K562 (cell line): ENCODE measurements around the gene SPIB. TPM values are rescaled to one million over a fixed set of nuclear protein-coding genes. Genes with fewer than 3 reads are reported as not detected.

Experiments used
- BMI1 ChIP-seq: fragments of 150-350 bp; IDR thresholded peaks from 2 replicates; pipeline ENCODE4 v1.6.1; 2014; ENCODE audit warnings: low read length
- COPS2 ChIP-seq: fragments of 450-650 bp; conservative IDR thresholded peaks from 2 replicates; pipeline ENCODE4 v1.6.1; 2016; ENCODE audit warnings: mild to moderate bottlenecking, moderate library complexity
- HCFC1 ChIP-seq: IDR thresholded peaks from 2 replicates; pipeline ENCODE4 v1.6.1; 2012; ENCODE audit warnings: low read depth, low read length, improper control_type of control experiment
- KDM1A ChIP-seq, 2 experiments: fragments of 450-650 bp; IDR thresholded peaks; 2 replicates each; pipeline ENCODE4 v1.6.1; 2016; ENCODE audit warnings: mild to moderate bottlenecking in 2 of 2
- L3MBTL2 ChIP-seq: fragments of 450-650 bp; IDR thresholded peaks from 2 replicates; pipeline ENCODE4 v1.6.1; 2016; ENCODE audit warnings: mild to moderate bottlenecking, moderate library complexity
- MAZ ChIP-seq, 2 experiments: fragments of 450-650 bp in 1 of 2; sonication (generic) in 1 of 2; formaldehyde crosslinking; IDR thresholded peaks in 1 of 2; conservative IDR thresholded peaks in 1 of 2; 2 replicates each; pipeline versions ENCODE4 v1.4.0 to v1.5.0; 2020; ENCODE audit warnings: mild to moderate bottlenecking in 1 of 2, missing genetic modification reagents in 1 of 2
- MYBL2 ChIP-seq, 2 experiments: fragments of 450-650 bp in 1 of 2; sonication (generic) in 1 of 2; formaldehyde crosslinking in 1 of 2; IDR thresholded peaks; 2 replicates each; pipeline versions ENCODE4 v1.6.1 to v1.8.1; 2017 to 2022; ENCODE audit warnings: borderline replicate concordance in 1 of 2, inconsistent platforms in 1 of 2, low read depth in 1 of 2, mild to moderate bottlenecking in 1 of 2, missing genetic modification reagents in 1 of 2, moderate library complexity in 1 of 2
- RAD21 ChIP-seq, 2 experiments: fragments of 250-450 bp in 1 of 2; fragments of 450-650 bp in 1 of 2; sonication (Bioruptor Pico) in 1 of 2; formaldehyde crosslinking in 1 of 2; IDR thresholded peaks in 1 of 2; conservative IDR thresholded peaks in 1 of 2; 2 replicates each; pipeline versions ENCODE4 v1.4.0 to v1.8.0; 2020 to 2022; ENCODE audit warnings: mild to moderate bottlenecking in 2 of 2, moderate library complexity in 1 of 2
- RCOR1 ChIP-seq, 2 experiments: IDR thresholded peaks; 2 replicates each; pipeline ENCODE4 v1.6.1; 2012; ENCODE audit warnings: low read depth in 2 of 2, low read length in 2 of 2, borderline replicate concordance in 1 of 2, improper control_type of control experiment in 1 of 2
- SUPT5H ChIP-seq: fragments of 450-650 bp; IDR thresholded peaks from 2 replicates; pipeline ENCODE4 v1.6.1; 2016
- TCFL5 ChIP-seq: fragments of 250-450 bp; sonication (Bioruptor Pico); conservative IDR thresholded peaks from 2 replicates; pipeline ENCODE4 v1.6.1; 2021; ENCODE audit warnings: mild to moderate bottlenecking, moderate library complexity, matching md5 sums
- U2AF2 ChIP-seq: fragments of 200-400 bp; formaldehyde crosslinking; optimal IDR thresholded peaks from 2 replicates; pipeline ENCODE3; 2017; ENCODE audit warnings: low read depth, mild to moderate bottlenecking, low read length
- ZNF507 ChIP-seq: conservative IDR thresholded peaks from 2 replicates; pipeline ENCODE4 v1.6.1; 2017; ENCODE audit warnings: missing genetic modification characterization, missing compliant biosample characterization
- polyA plus RNA-seq, 8 experiments: library from polyadenylated mRNA; depleted of rRNA in 4 of 8; stranded (reverse) in 5 of 8; unstranded in 3 of 8; fragments of >200 nt; fragmentation: Nextera tagmentation in 2 of 8; fragmentation: Illumina TruSeq in 1 of 8; extraction: Ambion mirVana in 2 of 8; extraction: Trizol in 1 of 8; gene quantifications; 2 replicates each; pipeline versions ENCODE4 v1.2.1 to v1.2.3, GENCODE V29; 2011 to 2014; ENCODE audit warnings: inconsistent platforms in 1 of 8, missing spikeins in 1 of 8
- total RNA-seq, 7 experiments: library from RNA; depleted of rRNA in 6 of 7; stranded (reverse); fragments of >200 nt in 6 of 7; fragmentation: Illumina TruSeq in 2 of 7; extraction: Trizol in 2 of 7; gene quantifications; 2 replicates each; pipeline versions ENCODE4 v1.2.1 to v1.2.3, GENCODE V29; 2011 to 2021; ENCODE audit warnings: low replicate concordance in 1 of 7
- TF ChIP-seq, protein P1 (sequence below): fragments of 450-650 bp; IDR thresholded peaks from 2 replicates; pipeline ENCODE4 v1.6.1; 2018; ENCODE audit not compliant: partially characterized antibody
- TF ChIP-seq, protein P2 (sequence below): IDR thresholded peaks from 3 replicates; pipeline ENCODE4 v1.6.1; 2011; ENCODE audit warnings: borderline replicate concordance, mild to moderate bottlenecking; ENCODE audit not compliant: insufficient read length, insufficient read depth
- TF ChIP-seq, protein P3 (sequence below): fragments of 450-650 bp; IDR thresholded peaks from 2 replicates; pipeline ENCODE4 v1.6.1; 2014; ENCODE audit warnings: low read depth, mild to moderate bottlenecking, moderate library complexity, borderline replicate concordance
- TF ChIP-seq, protein P4 (sequence below): IDR thresholded peaks from 2 replicates; pipeline ENCODE4 v1.6.1; 2011; ENCODE audit warnings: borderline replicate concordance, low read depth, mild to moderate bottlenecking, moderate library complexity, low read length; ENCODE audit not compliant: insufficient read depth, poor library complexity, severe bottlenecking

The SPIB gene
- total and polyA plus RNA-seq, 9 of the 15 experiments (the other 6 are each of a cell fraction or from before 2014, with no cell fraction given): 0.06 to 1.0 (median 0.43) TPM; not detected in 1

DNA sequence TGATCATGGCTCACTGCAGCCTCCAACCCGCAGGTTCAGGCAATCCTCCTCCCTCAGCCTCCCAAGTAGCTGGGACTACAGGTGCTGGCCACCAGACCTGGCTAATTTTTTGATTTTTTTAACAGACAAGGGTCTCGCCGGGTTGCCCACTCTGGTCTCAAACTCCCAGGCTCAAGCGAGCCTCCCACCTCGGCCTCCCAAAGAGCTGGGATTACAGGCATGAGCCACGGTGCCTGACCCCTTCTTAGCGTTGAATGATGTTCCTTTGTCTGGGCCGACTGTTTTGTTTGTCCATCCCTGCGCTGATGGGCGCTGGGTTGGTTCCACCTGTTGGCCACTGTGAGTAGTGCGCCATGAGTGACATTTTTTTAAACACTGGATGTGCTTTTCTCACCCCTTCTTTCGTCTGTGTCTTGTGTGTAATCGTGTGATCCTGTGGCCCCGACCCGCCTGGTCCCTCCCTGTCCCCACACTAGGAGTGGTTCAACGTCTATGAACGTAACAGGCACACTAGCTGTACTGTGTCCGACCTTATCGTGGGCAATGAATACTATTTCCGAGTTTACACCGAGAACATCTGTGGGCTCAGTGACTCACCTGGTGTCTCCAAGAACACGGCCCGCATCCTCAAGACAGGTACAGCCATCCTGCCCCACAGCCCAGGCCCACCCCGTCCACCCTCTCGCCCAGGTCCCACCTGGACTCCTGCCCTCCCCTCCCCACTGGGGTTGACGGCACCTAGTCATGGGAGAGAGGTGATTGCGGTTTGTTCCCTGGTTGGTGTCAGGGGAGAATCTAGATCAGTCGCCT lies 42.5 kb downstream of the SPIB start (continued):
- TF ChIP-seq, protein P1, sequence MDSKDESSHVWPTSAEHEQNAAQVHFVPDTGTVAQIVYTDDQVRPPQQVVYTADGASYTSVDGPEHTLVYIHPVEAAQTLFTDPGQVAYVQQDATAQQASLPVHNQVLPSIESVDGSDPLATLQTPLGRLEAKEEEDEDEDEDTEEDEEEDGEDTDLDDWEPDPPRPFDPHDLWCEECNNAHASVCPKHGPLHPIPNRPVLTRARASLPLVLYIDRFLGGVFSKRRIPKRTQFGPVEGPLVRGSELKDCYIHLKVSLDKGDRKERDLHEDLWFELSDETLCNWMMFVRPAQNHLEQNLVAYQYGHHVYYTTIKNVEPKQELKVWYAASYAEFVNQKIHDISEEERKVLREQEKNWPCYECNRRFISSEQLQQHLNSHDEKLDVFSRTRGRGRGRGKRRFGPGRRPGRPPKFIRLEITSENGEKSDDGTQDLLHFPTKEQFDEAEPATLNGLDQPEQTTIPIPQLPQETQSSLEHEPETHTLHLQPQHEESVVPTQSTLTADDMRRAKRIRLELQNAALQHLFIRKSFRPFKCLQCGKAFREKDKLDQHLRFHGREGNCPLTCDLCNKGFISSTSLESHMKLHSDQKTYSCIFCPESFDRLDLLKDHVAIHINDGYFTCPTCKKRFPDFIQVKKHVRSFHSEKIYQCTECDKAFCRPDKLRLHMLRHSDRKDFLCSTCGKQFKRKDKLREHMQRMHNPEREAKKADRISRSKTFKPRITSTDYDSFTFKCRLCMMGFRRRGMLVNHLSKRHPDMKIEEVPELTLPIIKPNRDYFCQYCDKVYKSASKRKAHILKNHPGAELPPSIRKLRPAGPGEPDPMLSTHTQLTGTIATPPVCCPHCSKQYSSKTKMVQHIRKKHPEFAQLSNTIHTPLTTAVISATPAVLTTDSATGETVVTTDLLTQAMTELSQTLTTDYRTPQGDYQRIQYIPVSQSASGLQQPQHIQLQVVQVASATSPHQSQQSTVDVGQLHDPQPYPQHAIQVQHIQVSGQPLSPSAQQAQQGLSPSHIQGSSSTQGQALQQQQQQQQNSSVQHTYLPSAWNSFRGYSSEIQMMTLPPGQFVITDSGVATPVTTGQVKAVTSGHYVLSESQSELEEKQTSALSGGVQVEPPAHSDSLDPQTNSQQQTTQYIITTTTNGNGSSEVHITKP: no peak
- TF ChIP-seq SUPT5H: no peak
- TF ChIP-seq U2AF2: no peak
- no peak for TF ChIP-seq MYBL2 (IDR thresholded peaks at IDR 0.05; ENCODE audit: low read depth)
- TF ChIP-seq MYBL2 (CRISPR knock-in tag; IDR thresholded peaks at IDR 0.05; ENCODE audit: borderline replicate concordance): no peak
- no peak for TF ChIP-seq KDM1A (IDR thresholded peaks at IDR 0.05)
- TF ChIP-seq HCFC1: no peak
- TF ChIP-seq, protein P2, sequence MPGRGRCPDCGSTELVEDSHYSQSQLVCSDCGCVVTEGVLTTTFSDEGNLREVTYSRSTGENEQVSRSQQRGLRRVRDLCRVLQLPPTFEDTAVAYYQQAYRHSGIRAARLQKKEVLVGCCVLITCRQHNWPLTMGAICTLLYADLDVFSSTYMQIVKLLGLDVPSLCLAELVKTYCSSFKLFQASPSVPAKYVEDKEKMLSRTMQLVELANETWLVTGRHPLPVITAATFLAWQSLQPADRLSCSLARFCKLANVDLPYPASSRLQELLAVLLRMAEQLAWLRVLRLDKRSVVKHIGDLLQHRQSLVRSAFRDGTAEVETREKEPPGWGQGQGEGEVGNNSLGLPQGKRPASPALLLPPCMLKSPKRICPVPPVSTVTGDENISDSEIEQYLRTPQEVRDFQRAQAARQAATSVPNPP: no peak
- TF ChIP-seq BMI1: no peak
- peak in 1 of 2 experiments; percentile 70; a peak in 1 of 4 replicates for TF ChIP-seq RCOR1 (IDR thresholded peaks at IDR 0.05; ENCODE audit: borderline replicate concordance in 1 of 2, low read depth in 2 of 2, low read length in 2 of 2)
- no peak for TF ChIP-seq ZNF507
- peak; percentile 74 to 91 for TF ChIP-seq RAD21 (CRISPR knock-in tag; conservative IDR thresholded peaks at IDR 0.05 in 1 of 2, IDR thresholded peaks at IDR 0.05 in 1 of 2)
- TF ChIP-seq MAZ (CRISPR knock-in tag; conservative IDR thresholded peaks at IDR 0.05 in 1 of 2, IDR thresholded peaks at IDR 0.05 in 1 of 2): 0 out of 4 replicates have a peak, but pooled peaks of 1 of the 2 experiments have one; percentile 13
- no peak for TF ChIP-seq L3MBTL2
- TF ChIP-seq COPS2: no peak
- no peak for TF ChIP-seq TCFL5 (CRISPR knock-in tag)
- TF ChIP-seq, protein P3, sequence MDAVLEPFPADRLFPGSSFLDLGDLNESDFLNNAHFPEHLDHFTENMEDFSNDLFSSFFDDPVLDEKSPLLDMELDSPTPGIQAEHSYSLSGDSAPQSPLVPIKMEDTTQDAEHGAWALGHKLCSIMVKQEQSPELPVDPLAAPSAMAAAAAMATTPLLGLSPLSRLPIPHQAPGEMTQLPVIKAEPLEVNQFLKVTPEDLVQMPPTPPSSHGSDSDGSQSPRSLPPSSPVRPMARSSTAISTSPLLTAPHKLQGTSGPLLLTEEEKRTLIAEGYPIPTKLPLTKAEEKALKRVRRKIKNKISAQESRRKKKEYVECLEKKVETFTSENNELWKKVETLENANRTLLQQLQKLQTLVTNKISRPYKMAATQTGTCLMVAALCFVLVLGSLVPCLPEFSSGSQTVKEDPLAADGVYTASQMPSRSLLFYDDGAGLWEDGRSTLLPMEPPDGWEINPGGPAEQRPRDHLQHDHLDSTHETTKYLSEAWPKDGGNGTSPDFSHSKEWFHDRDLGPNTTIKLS: no peak
- TF ChIP-seq, protein P4, sequence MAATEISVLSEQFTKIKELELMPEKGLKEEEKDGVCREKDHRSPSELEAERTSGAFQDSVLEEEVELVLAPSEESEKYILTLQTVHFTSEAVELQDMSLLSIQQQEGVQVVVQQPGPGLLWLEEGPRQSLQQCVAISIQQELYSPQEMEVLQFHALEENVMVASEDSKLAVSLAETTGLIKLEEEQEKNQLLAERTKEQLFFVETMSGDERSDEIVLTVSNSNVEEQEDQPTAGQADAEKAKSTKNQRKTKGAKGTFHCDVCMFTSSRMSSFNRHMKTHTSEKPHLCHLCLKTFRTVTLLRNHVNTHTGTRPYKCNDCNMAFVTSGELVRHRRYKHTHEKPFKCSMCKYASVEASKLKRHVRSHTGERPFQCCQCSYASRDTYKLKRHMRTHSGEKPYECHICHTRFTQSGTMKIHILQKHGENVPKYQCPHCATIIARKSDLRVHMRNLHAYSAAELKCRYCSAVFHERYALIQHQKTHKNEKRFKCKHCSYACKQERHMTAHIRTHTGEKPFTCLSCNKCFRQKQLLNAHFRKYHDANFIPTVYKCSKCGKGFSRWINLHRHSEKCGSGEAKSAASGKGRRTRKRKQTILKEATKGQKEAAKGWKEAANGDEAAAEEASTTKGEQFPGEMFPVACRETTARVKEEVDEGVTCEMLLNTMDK: no peak
